ENCODE measurements around the gene ANKRD55.
"Not testable (repeated sequence)": the region's sequence is repeated elsewhere in the genome, so short reads cannot be mapped to it uniquely, and the experiment has no call there.

DNA sequence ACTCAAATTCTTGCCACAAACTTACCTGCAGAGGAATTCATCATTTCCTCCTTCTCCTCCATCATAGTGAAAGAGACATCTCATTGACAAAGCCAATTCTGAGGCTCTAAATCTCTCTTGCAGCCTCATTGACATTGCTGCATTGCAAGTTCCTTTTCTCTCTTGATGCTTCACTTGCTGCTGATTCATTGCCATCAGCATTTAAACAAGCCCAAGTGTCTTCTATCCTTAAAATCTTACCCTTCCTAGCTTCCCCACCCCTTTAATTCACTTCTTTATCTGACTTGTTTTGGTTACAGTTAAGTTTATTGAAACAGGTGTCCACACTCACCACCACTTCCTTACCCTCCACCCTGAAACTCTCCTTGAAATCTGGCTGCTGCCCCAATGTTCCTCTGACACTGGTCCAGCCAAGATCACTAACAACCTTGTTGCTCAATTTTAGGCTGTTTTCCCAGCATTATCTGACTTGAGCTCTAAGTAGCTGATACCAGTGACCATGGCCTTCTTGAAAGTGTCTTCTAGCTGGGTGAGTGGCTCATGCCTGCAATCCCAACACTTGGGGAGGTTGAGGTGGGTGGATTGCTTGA lies 152.0 kb downstream of the ANKRD55 start:
- TF ChIP-seq, protein P1, sequence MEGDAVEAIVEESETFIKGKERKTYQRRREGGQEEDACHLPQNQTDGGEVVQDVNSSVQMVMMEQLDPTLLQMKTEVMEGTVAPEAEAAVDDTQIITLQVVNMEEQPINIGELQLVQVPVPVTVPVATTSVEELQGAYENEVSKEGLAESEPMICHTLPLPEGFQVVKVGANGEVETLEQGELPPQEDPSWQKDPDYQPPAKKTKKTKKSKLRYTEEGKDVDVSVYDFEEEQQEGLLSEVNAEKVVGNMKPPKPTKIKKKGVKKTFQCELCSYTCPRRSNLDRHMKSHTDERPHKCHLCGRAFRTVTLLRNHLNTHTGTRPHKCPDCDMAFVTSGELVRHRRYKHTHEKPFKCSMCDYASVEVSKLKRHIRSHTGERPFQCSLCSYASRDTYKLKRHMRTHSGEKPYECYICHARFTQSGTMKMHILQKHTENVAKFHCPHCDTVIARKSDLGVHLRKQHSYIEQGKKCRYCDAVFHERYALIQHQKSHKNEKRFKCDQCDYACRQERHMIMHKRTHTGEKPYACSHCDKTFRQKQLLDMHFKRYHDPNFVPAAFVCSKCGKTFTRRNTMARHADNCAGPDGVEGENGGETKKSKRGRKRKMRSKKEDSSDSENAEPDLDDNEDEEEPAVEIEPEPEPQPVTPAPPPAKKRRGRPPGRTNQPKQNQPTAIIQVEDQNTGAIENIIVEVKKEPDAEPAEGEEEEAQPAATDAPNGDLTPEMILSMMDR (IDR thresholded peaks at IDR 0.05), result not testable (repeated sequence)
- TF ChIP-seq POLR2A (IDR thresholded peaks at IDR 0.05), result not testable (repeated sequence)
